Measurements from ENCODE around the gene CHRNG. TPM values are rescaled to one million over a fixed set of nuclear protein-coding genes. Genes with fewer than 3 reads are reported as not detected.

The CHRNG gene
- total and polyA plus RNA-seq, 8 donors: not detected

DNA sequence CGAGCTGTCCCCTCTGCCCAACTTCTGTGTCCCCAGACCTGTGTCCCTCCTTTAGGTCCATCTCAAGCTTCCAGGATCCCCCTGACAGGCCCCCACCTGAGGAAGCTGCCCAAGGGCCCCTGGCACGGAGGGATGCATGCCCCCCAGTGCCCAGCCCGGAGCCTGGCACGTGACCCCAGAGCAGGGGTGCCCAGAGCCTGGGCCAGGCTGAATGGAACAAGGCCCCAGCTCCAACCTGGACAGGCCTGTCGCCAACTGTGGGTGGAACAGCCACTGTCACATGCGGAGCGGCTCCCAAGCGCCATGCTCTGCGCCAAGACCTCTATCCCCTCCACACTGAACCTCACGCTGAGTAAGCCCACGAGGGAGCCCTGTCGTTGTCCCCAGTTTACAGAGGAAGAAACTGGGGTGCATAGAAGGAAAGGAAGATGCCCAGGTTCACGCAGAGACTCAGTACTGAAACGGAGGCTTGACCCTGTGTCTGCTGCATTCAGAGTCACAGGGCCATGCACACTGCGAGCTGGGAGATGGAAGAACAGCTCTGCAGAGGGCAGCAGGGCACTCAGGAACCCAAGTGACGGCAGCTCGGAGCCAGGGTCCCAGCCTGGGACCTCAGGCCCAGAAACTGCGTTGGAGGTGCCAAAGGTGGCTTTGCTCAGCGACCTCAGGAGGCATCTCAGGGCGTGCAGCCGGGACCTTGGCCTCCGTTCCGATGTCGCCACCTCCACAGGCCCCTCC is 46.4 kb upstream of the CHRNG start:
- TF ChIP-seq, protein P1, sequence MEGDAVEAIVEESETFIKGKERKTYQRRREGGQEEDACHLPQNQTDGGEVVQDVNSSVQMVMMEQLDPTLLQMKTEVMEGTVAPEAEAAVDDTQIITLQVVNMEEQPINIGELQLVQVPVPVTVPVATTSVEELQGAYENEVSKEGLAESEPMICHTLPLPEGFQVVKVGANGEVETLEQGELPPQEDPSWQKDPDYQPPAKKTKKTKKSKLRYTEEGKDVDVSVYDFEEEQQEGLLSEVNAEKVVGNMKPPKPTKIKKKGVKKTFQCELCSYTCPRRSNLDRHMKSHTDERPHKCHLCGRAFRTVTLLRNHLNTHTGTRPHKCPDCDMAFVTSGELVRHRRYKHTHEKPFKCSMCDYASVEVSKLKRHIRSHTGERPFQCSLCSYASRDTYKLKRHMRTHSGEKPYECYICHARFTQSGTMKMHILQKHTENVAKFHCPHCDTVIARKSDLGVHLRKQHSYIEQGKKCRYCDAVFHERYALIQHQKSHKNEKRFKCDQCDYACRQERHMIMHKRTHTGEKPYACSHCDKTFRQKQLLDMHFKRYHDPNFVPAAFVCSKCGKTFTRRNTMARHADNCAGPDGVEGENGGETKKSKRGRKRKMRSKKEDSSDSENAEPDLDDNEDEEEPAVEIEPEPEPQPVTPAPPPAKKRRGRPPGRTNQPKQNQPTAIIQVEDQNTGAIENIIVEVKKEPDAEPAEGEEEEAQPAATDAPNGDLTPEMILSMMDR (IDR thresholded peaks at IDR 0.05): no peak
- ATAC-seq: no peak
- Histone ChIP-seq H3K36me3 (no peaks in the 10 kb centered on the region), H3K27me3 (no peaks in the 10 kb centered on the region), H3K9me3 (no peaks in the 10 kb centered on the region), H3K4me3 (no peak overlapping the region), H3K4me1 (no peaks in the 10 kb centered on the region), H3K27ac (no peak overlapping the region)
- WGBS, 2 donors: 80 to 85% methylated on average over 24 of the region's 24 CpGs
- DNase-seq: peak in 1 of 6 donors; percentile 39
- intact Hi-C loops (cut with DNase I): no loop called here
- no peak for FAIRE-seq

DNA sequence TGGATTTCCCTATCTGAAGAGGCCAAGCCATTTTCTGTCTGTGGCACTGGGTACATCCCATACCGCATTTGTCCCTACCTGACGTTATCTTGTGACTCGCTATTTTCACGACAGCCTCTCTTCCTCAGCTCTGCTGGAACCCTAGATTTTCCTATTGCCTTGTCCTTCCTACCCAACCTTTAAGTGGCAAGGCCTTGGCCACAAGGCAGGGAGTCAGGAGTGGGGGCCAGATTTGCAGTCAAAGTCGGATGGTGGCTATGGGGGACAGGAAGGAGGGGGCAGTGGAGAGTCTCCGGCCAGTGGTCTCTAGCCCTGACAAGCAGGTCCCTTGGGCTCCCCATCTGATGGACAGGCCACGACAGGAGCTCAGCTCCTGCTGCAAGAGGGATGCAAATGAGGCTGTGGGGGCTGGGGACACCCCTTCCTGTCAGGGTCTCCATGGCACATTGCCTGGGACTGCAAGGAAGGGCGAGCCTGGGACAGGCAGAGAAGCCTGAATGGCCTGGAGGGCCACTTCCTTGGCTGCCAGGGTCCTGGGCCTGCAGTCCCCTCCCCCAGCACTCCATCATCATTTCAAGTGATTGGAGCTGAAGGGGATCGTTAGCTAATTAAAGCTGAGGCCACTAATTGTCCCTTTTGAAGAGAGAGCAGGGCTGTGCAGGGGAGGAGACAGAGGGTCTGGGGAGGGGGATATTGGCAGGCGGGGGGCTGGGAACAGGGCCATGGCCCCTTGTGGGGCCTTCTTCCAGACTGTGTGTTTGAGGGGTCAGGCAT is 45.6 kb upstream of the CHRNG start:
- DNase-seq: no peak
- Histone ChIP-seq H3K27ac (no peak overlapping the region), H3K4me3 (no peak overlapping the region), H3K27me3 (no peaks in the 10 kb centered on the region), H3K36me3 (no peaks in the 10 kb centered on the region), H3K4me1 (no peaks in the 10 kb centered on the region), H3K9me3 (no peaks in the 10 kb centered on the region)
- FAIRE-seq: no peak
- no peak for ATAC-seq
- intact Hi-C loops (cut with DNase I): no loop called here
- WGBS, 2 donors: 80 to 84% methylated on average over 10 of the region's 10 CpGs
- TF ChIP-seq, protein P1 (IDR thresholded peaks at IDR 0.05): no peak

DNA sequence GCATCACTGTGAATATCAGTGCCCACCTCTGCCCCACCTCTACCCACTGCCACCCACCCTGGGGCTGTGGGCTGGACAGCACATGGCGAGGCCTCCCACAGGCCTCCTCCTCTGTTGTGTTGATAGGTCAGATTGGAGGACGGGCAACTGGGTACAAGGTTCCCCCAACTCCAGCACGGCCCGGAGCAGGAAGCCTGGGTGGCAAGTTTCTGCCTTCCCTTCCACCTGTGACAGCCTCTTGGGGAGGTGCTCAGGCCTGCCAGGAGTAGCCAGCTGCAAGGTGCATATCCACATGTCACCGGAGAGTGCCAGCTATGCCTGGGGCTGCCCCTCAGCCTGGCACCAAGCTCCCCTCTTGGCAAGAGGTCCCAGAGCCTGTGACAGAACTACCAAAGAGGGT is 45.0 kb upstream of the CHRNG start:
- DNase-seq (no peak), ATAC-seq (no peak), FAIRE-seq (no peak)
- 89 to 99% methylated on average over 5 of the region's 5 CpGs for WGBS, 2 donors
- Histone ChIP-seq H3K4me3 (no peak overlapping the region), H3K9me3 (no peaks in the 10 kb centered on the region), H3K4me1 (no peaks in the 10 kb centered on the region), H3K27ac (no peak overlapping the region), H3K36me3 (no peaks in the 10 kb centered on the region), H3K27me3 (no peaks in the 10 kb centered on the region)
- TF ChIP-seq, protein P1 (IDR thresholded peaks at IDR 0.05): no peak
- intact Hi-C loops (cut with DNase I): no loop called here

DNA sequence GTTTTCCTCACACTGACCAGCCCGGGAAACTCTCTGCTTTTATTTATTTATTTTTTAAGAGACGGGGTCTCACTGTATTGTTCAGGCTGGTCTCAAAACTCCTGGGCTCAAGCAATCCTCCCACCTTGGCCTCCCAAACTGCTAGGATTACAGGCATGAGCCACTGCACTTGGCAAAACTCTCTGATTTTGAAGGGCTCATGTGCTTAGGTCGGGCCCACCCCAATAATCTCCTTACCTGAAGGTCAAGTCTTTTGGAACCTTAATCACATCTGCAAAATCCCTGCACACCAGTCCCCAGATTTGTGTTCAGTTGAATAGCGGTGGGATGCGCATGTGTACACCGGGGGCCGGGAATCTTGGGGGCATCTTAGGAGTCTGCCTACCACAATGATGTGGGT is 44.2 kb upstream of the CHRNG start:
- H3K4me1 ChIP-seq: no peaks in the 10 kb centered on the region
- H3K4me3 ChIP-seq: no peak overlapping the region
- TF ChIP-seq, protein P1 (IDR thresholded peaks at IDR 0.05): no peak
- intact Hi-C loops (cut with DNase I): no loop called here
- no peak for FAIRE-seq
- no peak for DNase-seq
- no peaks in the 10 kb centered on the region for H3K27me3 ChIP-seq
- 79 to 83% methylated on average over 7 of the region's 7 CpGs for WGBS, 2 donors
- no peak for ATAC-seq
- H3K36me3 ChIP-seq: no peaks in the 10 kb centered on the region
- H3K27ac ChIP-seq: no peak overlapping the region
- no peaks in the 10 kb centered on the region for H3K9me3 ChIP-seq

Data from pancreas (tissue), 10 donors.